Measurements from ENCODE around the gene SMIM28. TPM values are rescaled to one million over a fixed set of nuclear protein-coding genes. Genes with fewer than 3 reads are reported as not detected.

Gene SMIM28
- total and polyA plus RNA-seq, 9 donors = not detected

DNA sequence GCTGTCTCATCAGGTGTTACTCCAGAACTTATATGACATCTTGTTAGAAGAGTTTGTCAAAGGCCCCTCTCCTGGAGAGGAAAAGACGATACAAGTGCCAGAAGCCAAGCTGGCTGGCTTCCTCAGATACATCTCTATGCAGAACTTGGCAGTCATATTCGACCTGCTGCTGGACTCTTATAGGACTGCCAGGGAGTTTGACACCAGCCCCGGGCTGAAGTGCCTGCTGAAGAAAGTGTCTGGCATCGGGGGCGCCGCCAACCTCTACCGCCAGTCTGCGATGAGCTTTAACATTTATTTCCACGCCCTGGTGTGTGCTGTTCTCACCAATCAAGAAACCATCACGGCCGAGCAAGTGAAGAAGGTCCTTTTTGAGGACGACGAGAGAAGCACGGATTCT is 43.7 kb upstream of the SMIM28 start:
- Histone ChIP-seq H3K4me1 (ENCODE audit: insufficient read depth) (no peaks in the 10 kb centered on the region), H3K4me3 (no peak overlapping the region), H3K27ac (no peak overlapping the region), H3K9me3 (no peaks in the 10 kb centered on the region), H3K27me3 (no peaks in the 10 kb centered on the region), H3K36me3 (no peaks in the 10 kb centered on the region)
- 89 to 93% (median 90%) methylated on average over 14 of the region's 14 CpGs for WGBS, 3 donors
- DNase-seq = no peak
- no peak for TF ChIP-seq POLR2A (IDR thresholded peaks at IDR 0.05)
- TF ChIP-seq CTCF (IDR thresholded peaks at IDR 0.05) = no peak
- intact Hi-C loops (cut with DNase I) = no loop called here

- WGBS, 3 donors = 89 to 92% (median 90%) methylated on average over 14 of the region's 14 CpGs
- no peak for TF ChIP-seq CTCF (IDR thresholded peaks at IDR 0.05)
- no peak for TF ChIP-seq POLR2A (IDR thresholded peaks at IDR 0.05)
- TF ChIP-seq EP300 (IDR thresholded peaks at IDR 0.05) = no peak
- no peak for DNase-seq
- Histone ChIP-seq H3K4me3 (no peak overlapping the region), H3K9me3 (no peaks in the 10 kb centered on the region), H3K36me3 (no peaks in the 10 kb centered on the region), H3K4me1 (ENCODE audit: insufficient read depth) (no peaks in the 10 kb centered on the region), H3K27me3 (no peaks in the 10 kb centered on the region), H3K27ac (no peak overlapping the region)
- intact Hi-C loops (cut with DNase I) = no loop called here
Measured at GRCh38 chr6:138334963-138335362, 42.7 kb upstream of the SMIM28 start.

GRCh38 chr6:138336221-138336620 is 41.5 kb upstream of the SMIM28 start:
- intact Hi-C loops (cut with DNase I) = no loop called here
- Histone ChIP-seq H3K27ac (no peak overlapping the region), H3K4me3 (no peak overlapping the region), H3K36me3 (no peaks in the 10 kb centered on the region), H3K27me3 (no peaks in the 10 kb centered on the region), H3K4me1 (ENCODE audit: insufficient read depth) (no peaks in the 10 kb centered on the region), H3K9me3 (no peaks in the 10 kb centered on the region)
- WGBS, 3 donors = 82 to 88% (median 85%) methylated on average over 8 of the region's 8 CpGs
- no peak for DNase-seq
- no peak for TF ChIP-seq POLR2A (IDR thresholded peaks at IDR 0.05)
- no peak for TF ChIP-seq EP300 (IDR thresholded peaks at IDR 0.05)
- TF ChIP-seq CTCF (IDR thresholded peaks at IDR 0.05) = no peak

DNA sequence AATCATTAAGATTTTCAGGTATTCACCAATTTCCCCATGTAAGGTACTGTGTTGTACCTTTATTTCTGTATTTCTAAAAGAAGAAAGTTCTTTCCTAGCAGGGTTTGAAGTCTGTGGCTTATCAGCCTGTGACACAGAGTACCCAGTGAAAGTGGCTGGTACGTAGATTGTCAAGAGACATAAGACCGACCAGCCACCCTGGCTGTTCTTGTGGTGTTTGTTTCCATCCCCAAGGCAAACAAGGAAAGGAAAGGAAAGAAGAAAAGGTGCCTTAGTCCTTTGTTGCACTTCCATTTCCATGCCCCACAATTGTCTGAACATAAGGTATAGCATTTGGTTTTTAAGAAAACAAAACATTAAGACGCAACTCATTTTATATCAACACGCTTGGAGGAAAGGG is 40.6 kb upstream of the SMIM28 start:
- H3K4me1 ChIP-seq (ENCODE audit: insufficient read depth) = no peaks in the 10 kb centered on the region
- 91 to 95% (median 93%) methylated on average over 4 of the region's 4 CpGs for WGBS, 3 donors
- intact Hi-C loops (cut with DNase I) = no loop called here
- no peak for TF ChIP-seq CTCF (IDR thresholded peaks at IDR 0.05)
- no peak for TF ChIP-seq POLR2A (IDR thresholded peaks at IDR 0.05)
- no peak for TF ChIP-seq EP300 (IDR thresholded peaks at IDR 0.05)
- no peaks in the 10 kb centered on the region for H3K9me3 ChIP-seq
- H3K36me3 ChIP-seq = no peaks in the 10 kb centered on the region
- no peak overlapping the region for H3K4me3 ChIP-seq
- no peak for DNase-seq
- H3K27ac ChIP-seq = no peak overlapping the region
- H3K27me3 ChIP-seq = no peaks in the 10 kb centered on the region

- Histone ChIP-seq H3K4me1 (ENCODE audit: insufficient read depth) (no peaks in the 10 kb centered on the region), H3K27me3 (no peaks in the 10 kb centered on the region), H3K4me3 (no peak overlapping the region), H3K9me3 (no peaks in the 10 kb centered on the region), H3K27ac (no peak overlapping the region), H3K36me3 (no peaks in the 10 kb centered on the region)
- no peak for TF ChIP-seq CTCF (IDR thresholded peaks at IDR 0.05)
- TF ChIP-seq EP300 (IDR thresholded peaks at IDR 0.05) = no peak
- no peak for TF ChIP-seq POLR2A (IDR thresholded peaks at IDR 0.05)
- 48 to 61% (median 55%) methylated on average over 1 of the region's 1 CpG for WGBS, 3 donors
- intact Hi-C loops (cut with DNase I) = no loop called here
- DNase-seq = no peak
Measured at GRCh38 chr6:138339024-138339423, 38.7 kb upstream of the SMIM28 start.

Data from ovary (tissue), 9 donors.